AG10803 (cell line): ENCODE results near the gene ZFHX3.

Source experiments
- DNase-seq: peaks from one replicate; pipeline ENCODE4 v3.0.0; 2010; ENCODE audit warnings: low read depth
- H3K4me3 ChIP-seq: 2 replicates; pipeline ENCODE4 v1.5.1; 2011; ENCODE audit warnings: mild to moderate bottlenecking, low read length, control low read depth
- TF ChIP-seq, protein P1 (sequence below): conservative IDR thresholded peaks from 2 replicates; pipeline ENCODE4 v1.5.1; 2011; ENCODE audit warnings: mild to moderate bottlenecking, low read length, control low read depth, inconsistent platforms

ZFHX3 gene

DNA sequence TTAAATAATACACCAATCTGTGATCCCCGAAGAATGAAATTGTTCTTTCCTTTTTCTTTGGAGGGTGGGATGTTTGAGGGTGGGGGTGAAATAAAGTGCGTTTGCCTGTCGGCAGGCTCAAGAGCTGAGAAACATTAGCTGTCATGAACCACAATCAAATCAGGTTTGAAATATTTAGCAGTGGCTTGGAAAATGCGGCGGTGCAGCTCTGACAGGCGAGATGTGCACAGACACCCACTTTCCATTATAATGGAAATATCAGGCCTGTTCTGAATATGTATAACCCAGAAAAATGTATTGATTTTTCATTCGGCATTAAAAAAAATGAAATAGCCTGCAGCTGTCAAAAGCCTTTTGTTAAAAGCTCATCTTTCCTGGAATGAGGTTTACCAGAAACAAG is 212.8 kb downstream of the ZFHX3 start:
- no peak for DNase-seq
- no peak overlapping the region for H3K4me3 ChIP-seq
- TF ChIP-seq, protein P1, sequence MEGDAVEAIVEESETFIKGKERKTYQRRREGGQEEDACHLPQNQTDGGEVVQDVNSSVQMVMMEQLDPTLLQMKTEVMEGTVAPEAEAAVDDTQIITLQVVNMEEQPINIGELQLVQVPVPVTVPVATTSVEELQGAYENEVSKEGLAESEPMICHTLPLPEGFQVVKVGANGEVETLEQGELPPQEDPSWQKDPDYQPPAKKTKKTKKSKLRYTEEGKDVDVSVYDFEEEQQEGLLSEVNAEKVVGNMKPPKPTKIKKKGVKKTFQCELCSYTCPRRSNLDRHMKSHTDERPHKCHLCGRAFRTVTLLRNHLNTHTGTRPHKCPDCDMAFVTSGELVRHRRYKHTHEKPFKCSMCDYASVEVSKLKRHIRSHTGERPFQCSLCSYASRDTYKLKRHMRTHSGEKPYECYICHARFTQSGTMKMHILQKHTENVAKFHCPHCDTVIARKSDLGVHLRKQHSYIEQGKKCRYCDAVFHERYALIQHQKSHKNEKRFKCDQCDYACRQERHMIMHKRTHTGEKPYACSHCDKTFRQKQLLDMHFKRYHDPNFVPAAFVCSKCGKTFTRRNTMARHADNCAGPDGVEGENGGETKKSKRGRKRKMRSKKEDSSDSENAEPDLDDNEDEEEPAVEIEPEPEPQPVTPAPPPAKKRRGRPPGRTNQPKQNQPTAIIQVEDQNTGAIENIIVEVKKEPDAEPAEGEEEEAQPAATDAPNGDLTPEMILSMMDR = no peak

DNA sequence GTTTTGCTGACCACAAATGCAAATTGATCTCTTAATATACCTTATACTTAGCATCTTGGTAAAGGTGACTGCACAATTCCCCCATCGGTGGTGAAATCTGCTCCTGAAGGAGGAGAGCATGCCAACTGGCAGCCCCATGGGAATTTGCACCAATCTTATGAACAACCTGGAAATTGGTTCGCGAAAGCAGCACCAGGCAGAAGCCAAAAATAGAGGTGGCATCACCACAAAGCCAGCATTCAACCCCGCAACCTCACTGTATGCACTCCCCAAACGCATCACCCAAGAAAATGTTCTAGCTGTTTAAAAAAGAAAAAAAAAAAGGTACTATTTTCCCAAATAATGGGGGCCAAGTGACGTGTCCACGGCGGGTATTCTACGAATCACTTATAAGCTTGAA is 213.4 kb downstream of the ZFHX3 start:
- TF ChIP-seq, protein P1 = no peak
- no peak for DNase-seq
- no peak overlapping the region for H3K4me3 ChIP-seq

DNA sequence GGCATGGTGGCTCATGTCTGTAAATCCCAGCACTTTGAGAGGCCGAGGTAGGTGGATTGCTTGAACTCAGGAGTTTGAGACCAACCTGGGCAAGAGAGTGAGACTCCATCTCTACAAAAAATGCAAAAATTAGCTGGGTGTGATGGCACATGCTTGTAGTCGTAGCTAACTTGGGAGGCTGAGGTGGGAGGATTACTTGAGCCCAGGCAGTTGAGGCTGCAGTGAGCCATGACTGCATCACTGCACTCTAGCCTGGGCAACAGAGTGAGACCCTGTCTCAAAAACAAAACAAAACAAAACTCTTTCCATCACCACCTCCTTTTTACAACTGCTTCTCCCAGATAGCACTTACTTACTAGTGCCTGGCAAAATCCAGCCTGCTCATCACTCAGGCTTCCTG is 214.0 kb downstream of the ZFHX3 start:
- DNase-seq = no peak
- TF ChIP-seq, protein P1 = no peak
- no peak overlapping the region for H3K4me3 ChIP-seq

DNA sequence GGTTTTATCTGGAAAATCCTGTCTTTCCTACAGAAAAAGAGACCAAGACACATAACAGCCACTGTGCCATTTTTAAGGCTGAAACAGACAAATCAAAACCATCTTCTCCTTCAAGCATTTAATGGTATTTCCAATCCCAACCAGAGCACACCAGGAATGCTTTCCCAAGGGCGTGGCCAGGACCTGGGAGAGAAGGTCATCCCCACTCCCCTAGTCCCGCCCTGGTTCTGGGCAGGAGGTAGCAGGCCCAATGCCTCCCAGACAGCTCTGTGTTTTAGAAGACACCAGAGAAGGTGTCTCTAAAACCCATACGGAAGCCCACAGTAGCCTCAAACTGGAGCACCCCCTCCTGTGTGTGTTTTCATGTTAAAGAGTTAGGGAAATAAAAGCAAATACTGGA is 214.4 kb downstream of the ZFHX3 start:
- no peak overlapping the region for H3K4me3 ChIP-seq
- DNase-seq = no peak
- TF ChIP-seq, protein P1 = no peak

DNA sequence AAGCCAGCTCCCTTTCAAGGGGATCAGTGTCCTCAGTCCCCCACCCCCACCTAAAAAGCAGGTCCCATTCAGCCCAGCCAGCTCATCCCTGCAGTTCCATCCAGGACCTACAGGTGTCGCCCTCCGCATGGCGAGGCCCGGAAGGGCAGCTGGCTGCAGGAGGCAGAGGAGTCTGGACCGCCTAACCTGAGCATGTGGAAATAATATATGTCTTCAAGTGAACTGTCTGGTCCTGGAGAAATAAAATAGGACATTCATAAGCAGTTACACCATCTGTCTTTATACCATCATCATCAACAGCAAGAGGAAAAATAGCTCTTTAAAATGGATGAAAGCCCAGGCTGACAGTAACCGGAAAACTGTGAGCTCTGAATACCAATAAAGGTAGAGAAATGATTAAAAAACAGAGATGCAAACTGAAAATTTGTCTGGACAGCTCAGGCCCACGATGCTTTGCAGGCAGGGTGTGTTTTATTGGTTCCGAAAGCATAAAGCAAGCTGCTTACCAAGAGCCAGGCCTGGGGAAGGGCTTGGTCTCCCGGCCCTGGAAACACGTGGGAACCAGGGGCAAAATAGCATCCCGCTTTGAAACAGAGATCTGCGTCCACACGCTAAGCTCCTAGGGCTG is 215.2 kb downstream of the ZFHX3 start:
- DNase-seq = peak; percentile 80
- TF ChIP-seq, protein P1 = peak; percentile 99
- no peak overlapping the region for H3K4me3 ChIP-seq

DNA sequence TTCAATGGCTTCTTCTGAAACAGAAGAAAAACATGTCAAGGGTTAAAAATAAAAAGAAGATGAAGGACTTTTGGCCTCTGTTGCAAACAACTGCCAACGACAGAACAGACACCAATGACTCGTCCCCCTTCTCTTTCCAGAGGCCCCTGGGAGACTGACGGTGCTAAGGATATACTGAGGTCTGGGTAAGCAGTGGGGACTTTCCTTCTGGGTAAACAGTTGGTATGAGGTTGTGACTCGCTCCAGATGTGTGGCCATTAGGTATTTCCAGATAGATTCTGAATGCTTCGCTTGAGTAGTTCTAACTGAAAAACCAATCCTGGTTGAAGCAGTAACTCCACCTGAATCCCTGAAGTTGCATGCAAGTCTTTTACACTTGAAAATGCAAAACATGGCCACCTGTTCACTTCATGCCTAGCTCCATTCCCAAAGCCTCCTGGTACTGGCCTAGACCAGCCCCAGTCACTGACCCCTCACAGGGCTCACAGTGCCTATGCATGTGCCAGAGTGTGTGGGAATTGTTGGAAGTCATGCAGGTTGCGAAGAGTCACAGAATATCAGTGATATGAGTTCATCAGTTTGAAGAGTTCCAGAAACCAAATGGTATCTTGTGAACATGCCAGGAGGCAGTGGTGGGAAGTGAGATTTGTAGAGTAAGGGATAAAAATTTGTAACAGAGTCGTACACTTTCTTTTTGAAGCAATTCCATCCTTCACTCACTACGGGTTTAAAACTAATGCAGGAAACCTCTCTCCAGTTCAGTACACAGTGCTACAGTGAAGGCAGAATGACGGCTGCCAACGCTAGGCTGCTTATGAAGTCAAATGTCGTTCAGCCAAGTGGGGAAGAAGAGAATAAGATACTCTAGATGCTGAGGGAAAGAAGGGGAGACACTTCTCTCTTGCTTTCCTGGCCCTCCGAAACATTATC is 217.8 kb downstream of the ZFHX3 start:
- no peak for DNase-seq
- H3K4me3 ChIP-seq = no peak overlapping the region
- TF ChIP-seq, protein P1 = no peak

DNA sequence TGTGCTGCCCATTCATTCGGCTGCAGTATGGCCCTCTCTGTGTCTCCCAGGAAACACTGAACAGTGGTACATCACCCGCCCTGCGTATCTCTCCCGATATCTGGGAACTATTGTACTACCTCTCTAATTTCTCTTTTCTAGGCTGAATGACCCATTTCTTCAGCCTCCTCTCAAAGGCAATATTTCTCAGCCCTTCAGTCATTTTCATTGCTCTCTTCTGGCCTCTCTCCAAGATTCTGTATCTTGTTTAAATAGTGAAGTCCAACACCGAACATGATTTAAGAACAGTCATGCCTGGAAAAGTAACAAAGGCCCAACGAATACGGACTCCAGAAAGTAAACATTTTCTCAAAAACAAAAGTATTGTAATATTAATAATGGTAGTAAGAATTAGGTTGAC is 220.1 kb downstream of the ZFHX3 start:
- DNase-seq = no peak
- TF ChIP-seq, protein P1 = no peak
- H3K4me3 ChIP-seq = no peak overlapping the region
